H9 (cell line): ENCODE measurements around the gene ATP7B. TPM values are rescaled to one million over a fixed set of nuclear protein-coding genes. Genes with fewer than 3 reads are reported as not detected.

ENCODE experiments used
- DNase-seq: peaks from one replicate; pipeline ENCODE4 v3.0.0-alpha.2; 2017
- H2AFZ ChIP-seq: one replicate; pipeline ENCODE4 v1.6.1; 2013; ENCODE audit warnings: mild to moderate bottlenecking, low read length, control low read depth, moderate library complexity
- H2AK5ac ChIP-seq: 2 replicates; pipeline ENCODE4 v1.6.1; 2013; ENCODE audit warnings: low read length, control low read depth, mixed read lengths; ENCODE audit not compliant: insufficient read length
- H2BK120ac ChIP-seq: one replicate; pipeline ENCODE4 v1.6.1; 2013; ENCODE audit warnings: low read depth, mild to moderate bottlenecking, low read length, control low read depth, inconsistent platforms; ENCODE audit not compliant: poor library complexity, severe bottlenecking
- H2BK12ac ChIP-seq: 2 replicates; pipeline ENCODE4 v1.6.1; 2013; ENCODE audit warnings: low read length, control low read depth, mixed read lengths, low read depth; ENCODE audit not compliant: insufficient read length
- H2BK15ac ChIP-seq: 2 replicates; pipeline ENCODE4 v1.6.1; 2013; ENCODE audit warnings: low read depth, low read length, control low read depth
- H2BK20ac ChIP-seq: one replicate; pipeline ENCODE4 v1.6.1; 2013; ENCODE audit warnings: low read depth, mild to moderate bottlenecking, low read length, control low read depth, inconsistent platforms; ENCODE audit not compliant: poor library complexity, severe bottlenecking
- H2BK5ac ChIP-seq: 2 replicates; pipeline ENCODE4 v1.6.1; 2013; ENCODE audit warnings: low read length, control low read depth, mixed read lengths; ENCODE audit not compliant: insufficient read length
- H3K14ac ChIP-seq: 2 replicates; pipeline ENCODE4 v1.6.1; 2013; ENCODE audit warnings: low read length, control low read depth; ENCODE audit not compliant: insufficient read depth
- H3K18ac ChIP-seq: 2 replicates; pipeline ENCODE4 v1.6.1; 2013; ENCODE audit warnings: low read depth, mild to moderate bottlenecking, mixed read lengths, low read length, control low read depth; ENCODE audit not compliant: insufficient read length
- H3K23ac ChIP-seq: 2 replicates; pipeline ENCODE4 v1.6.1; 2013; ENCODE audit warnings: low read length, control low read depth, mixed read lengths, low read depth; ENCODE audit not compliant: insufficient read length
- H3K23me2 ChIP-seq: 2 replicates; pipeline ENCODE4 v1.6.1; 2013; ENCODE audit warnings: low read depth, mild to moderate bottlenecking, mixed read lengths, low read length, control low read depth; ENCODE audit not compliant: insufficient read length, poor library complexity, severe bottlenecking
- H3K27ac ChIP-seq: 2 replicates; pipeline ENCODE4 v1.5.1; 2013; ENCODE audit warnings: low read length, control low read depth, mixed read lengths, low read depth; ENCODE audit not compliant: insufficient read length
- H3K27me3 ChIP-seq: 2 replicates; pipeline ENCODE4 v1.6.1; 2013; ENCODE audit warnings: low read length, control low read depth, inconsistent platforms; ENCODE audit not compliant: insufficient read depth
- H3K4ac ChIP-seq: 2 replicates; pipeline ENCODE4 v1.6.1; 2013; ENCODE audit warnings: low read depth, mild to moderate bottlenecking, control low read depth, inconsistent platforms, low read length, moderate library complexity
- H3K4me1 ChIP-seq: 2 replicates; pipeline ENCODE4 v1.6.1; 2013; ENCODE audit warnings: low read length, control low read depth, inconsistent platforms; ENCODE audit not compliant: insufficient read depth
- H3K4me2 ChIP-seq: 2 replicates; pipeline ENCODE4 v1.6.1; 2013; ENCODE audit warnings: low read length, control low read depth, mixed read lengths; ENCODE audit not compliant: insufficient read length, insufficient read depth
- H3K56ac ChIP-seq: 2 replicates; pipeline ENCODE4 v1.6.1; 2013; ENCODE audit warnings: low read depth, mild to moderate bottlenecking, mixed read lengths, low read length, control low read depth; ENCODE audit not compliant: insufficient read length
- H3K79me1 ChIP-seq: 2 replicates; pipeline ENCODE4 v1.6.1; 2013; ENCODE audit warnings: low read depth, mild to moderate bottlenecking, moderate library complexity, low read length, control low read depth, inconsistent platforms; ENCODE audit not compliant: insufficient read depth, poor library complexity, severe bottlenecking
- H3K79me2 ChIP-seq: 2 replicates; pipeline ENCODE4 v1.6.1; 2013; ENCODE audit warnings: low read length, control low read depth, inconsistent platforms; ENCODE audit not compliant: insufficient read depth
- H3K9ac ChIP-seq: 2 replicates; pipeline ENCODE4 v1.6.1; 2013; ENCODE audit warnings: low read length, control low read depth, mixed read lengths; ENCODE audit not compliant: insufficient read length; ENCODE audit errors: extremely low read depth
- H3K9me3 ChIP-seq: one replicate; pipeline ENCODE4 v1.6.1; 2013; ENCODE audit warnings: low read depth, low read length, inconsistent platforms; ENCODE audit not compliant: control insufficient read depth
- H3T11ph ChIP-seq: one replicate; pipeline ENCODE4 v1.6.1; 2013; ENCODE audit warnings: mild to moderate bottlenecking, low read length, control low read depth, inconsistent platforms
- H4K20me1 ChIP-seq: one replicate; pipeline ENCODE4 v1.6.1; 2013; ENCODE audit not compliant: control insufficient read depth, insufficient read length, insufficient read depth
- H4K5ac ChIP-seq: 2 replicates; pipeline ENCODE4 v1.6.1; 2013; ENCODE audit warnings: low read depth, mild to moderate bottlenecking, mixed read lengths, low read length, control low read depth; ENCODE audit not compliant: insufficient read length
- H4K8ac ChIP-seq: replicated peaks from 2 replicates; pipeline ENCODE4 v1.6.1; 2013; ENCODE audit warnings: low read length, control low read depth, mixed read lengths, low read depth; ENCODE audit not compliant: insufficient read length
- H4K91ac ChIP-seq: 2 replicates; pipeline ENCODE4 v1.6.1; 2013; ENCODE audit warnings: low read depth, mild to moderate bottlenecking, moderate library complexity, mixed read lengths, low read length, control low read depth; ENCODE audit not compliant: insufficient read length
- H3K27ac Mint-ChIP-seq, 3 experiments: 2 replicates in 2 of 3; 3 replicates in 1 of 3; pipeline ENCODE4 v1.8.0; 2020 to 2021; ENCODE audit warnings: mixed read lengths in 3 of 3, mild to moderate bottlenecking in 1 of 3, moderate library complexity in 1 of 3
- H3K27me3 Mint-ChIP-seq: 2 replicates; pipeline ENCODE4 v1.8.0; 2021; ENCODE audit warnings: low read depth, mild to moderate bottlenecking, moderate library complexity, mixed read lengths
- H3K36me3 Mint-ChIP-seq, 3 experiments: 2 replicates in 2 of 3; 3 replicates in 1 of 3; pipeline ENCODE4 v1.8.0; 2020 to 2021; ENCODE audit warnings: low read depth in 3 of 3, mixed read lengths in 3 of 3; ENCODE audit not compliant: insufficient read depth in 1 of 3
- H3K4me1 Mint-ChIP-seq, 2 experiments: 2 replicates each; pipeline ENCODE4 v1.8.0; 2020; ENCODE audit warnings: mixed read lengths in 2 of 2
- H3K4me3 Mint-ChIP-seq, 2 experiments: 2 replicates in 1 of 2; 3 replicates in 1 of 2; pipeline ENCODE4 v1.8.0; 2020 to 2021; ENCODE audit warnings: mild to moderate bottlenecking in 2 of 2, mixed read lengths in 2 of 2, moderate library complexity in 1 of 2
- H3K9me3 Mint-ChIP-seq, 2 experiments: 2 replicates in 1 of 2; 3 replicates in 1 of 2; pipeline ENCODE4 v1.8.0; 2020; ENCODE audit warnings: mild to moderate bottlenecking in 2 of 2, mixed read lengths in 2 of 2, moderate library complexity in 1 of 2
- WGBS: extraction: QIAGEN DNeasy Blood & Tissue Kit; methylation state at CpG from one replicate; pipeline ENCODE4 v1.1.7; 2013; ENCODE audit warnings: missing lambda C conversion rate, low lambda C conversion rate, mixed read lengths; ENCODE audit not compliant: insufficient read length; ENCODE audit errors: extremely low coverage; 5-methylcytosine and 5-hydroxymethylcytosine counted together
- total RNA-seq: library from RNA; stranded (reverse); gene quantifications from 2 replicates; pipeline ENCODE4 v1.2.1, GENCODE V29; 2021
- TF ChIP-seq, protein P1 (sequence below): fragments of 200-600 bp; sonication (generic); conservative IDR thresholded peaks from 3 replicates; pipeline ENCODE4 v1.8.0; 2021; ENCODE audit warnings: antibody characterized with exemption, mild to moderate bottlenecking

Gene ATP7B
- total RNA-seq, 1 experiment from 2014 or later = 5.8 TPM

DNA sequence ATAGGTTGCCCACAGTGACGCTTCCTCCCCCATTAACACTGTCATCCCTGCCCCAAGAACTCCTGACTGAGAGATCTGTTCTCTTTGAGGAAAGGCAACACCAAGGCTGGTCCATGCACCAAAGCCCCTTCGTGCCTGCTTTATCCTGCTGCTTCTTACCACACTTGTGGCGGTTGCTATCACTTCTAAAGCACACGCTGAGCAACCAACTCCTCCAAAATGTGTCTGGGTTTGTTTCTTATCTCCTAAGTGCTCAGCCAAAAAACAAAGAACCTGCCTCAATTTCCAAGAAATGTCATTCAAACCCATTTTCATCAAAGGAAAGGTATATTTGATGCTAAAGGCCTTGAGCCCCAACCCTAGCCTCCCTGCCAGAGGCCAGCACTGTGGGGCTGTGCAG, 14.6 kb downstream of the ATP7B start:
- DNase-seq = no peak
- H3K36me3 Mint-ChIP-seq = no peaks in the 10 kb centered on the region; a peak in 1 of 7 replicates

More for the DNA sequence above, 14.6 kb downstream of the ATP7B start:
- no peak overlapping the region for H3K4me2 ChIP-seq
- peaks cover 1% of the 10 kb centered on the region; the same call in 1 of the 2 replicates for H3K27me3 Mint-ChIP-seq
- H3K9me3 Mint-ChIP-seq = no peaks in the 10 kb centered on the region
- H3K14ac ChIP-seq = no peak overlapping the region
- H2BK20ac ChIP-seq = no peak overlapping the region
- no peak overlapping the region for H2AK5ac ChIP-seq
- H3K27me3 ChIP-seq = no peaks in the 10 kb centered on the region
- H3K56ac ChIP-seq = no peak overlapping the region
- H3K4me1 Mint-ChIP-seq = peaks cover 52 to 59% of the 10 kb centered on the region in 2 experiments
- H2BK12ac ChIP-seq = no peak overlapping the region
- H4K5ac ChIP-seq = no peak overlapping the region
- no peaks in the 10 kb centered on the region for H3K23me2 ChIP-seq
- no peak overlapping the region for H2BK120ac ChIP-seq
- no peaks in the 10 kb centered on the region for H3K79me2 ChIP-seq
- no peak overlapping the region for H4K8ac ChIP-seq
- H3K18ac ChIP-seq = no peak overlapping the region
- no peak overlapping the region for H3K27ac ChIP-seq
- H4K91ac ChIP-seq = no peak overlapping the region
- no peak overlapping the region for H3T11ph ChIP-seq
- H2BK15ac ChIP-seq = no peak overlapping the region
- H2AFZ ChIP-seq = no peak overlapping the region
- H4K20me1 ChIP-seq = no peaks in the 10 kb centered on the region
- WGBS = no CpG with 5 or more reads among the region's 4 CpGs
- H3K79me1 ChIP-seq = no peaks in the 10 kb centered on the region
- H2BK5ac ChIP-seq = no peak overlapping the region
- H3K9ac ChIP-seq = no peak overlapping the region
- H3K4me1 ChIP-seq = peaks cover 8% of the 10 kb centered on the region; the same call in 1 of the 2 replicates
- H3K9me3 ChIP-seq = no peaks in the 10 kb centered on the region
- no peak overlapping the region for H3K27ac Mint-ChIP-seq
- H3K4me3 Mint-ChIP-seq = no peak overlapping the region
- H3K4ac ChIP-seq = no peak overlapping the region
- TF ChIP-seq, protein P1, sequence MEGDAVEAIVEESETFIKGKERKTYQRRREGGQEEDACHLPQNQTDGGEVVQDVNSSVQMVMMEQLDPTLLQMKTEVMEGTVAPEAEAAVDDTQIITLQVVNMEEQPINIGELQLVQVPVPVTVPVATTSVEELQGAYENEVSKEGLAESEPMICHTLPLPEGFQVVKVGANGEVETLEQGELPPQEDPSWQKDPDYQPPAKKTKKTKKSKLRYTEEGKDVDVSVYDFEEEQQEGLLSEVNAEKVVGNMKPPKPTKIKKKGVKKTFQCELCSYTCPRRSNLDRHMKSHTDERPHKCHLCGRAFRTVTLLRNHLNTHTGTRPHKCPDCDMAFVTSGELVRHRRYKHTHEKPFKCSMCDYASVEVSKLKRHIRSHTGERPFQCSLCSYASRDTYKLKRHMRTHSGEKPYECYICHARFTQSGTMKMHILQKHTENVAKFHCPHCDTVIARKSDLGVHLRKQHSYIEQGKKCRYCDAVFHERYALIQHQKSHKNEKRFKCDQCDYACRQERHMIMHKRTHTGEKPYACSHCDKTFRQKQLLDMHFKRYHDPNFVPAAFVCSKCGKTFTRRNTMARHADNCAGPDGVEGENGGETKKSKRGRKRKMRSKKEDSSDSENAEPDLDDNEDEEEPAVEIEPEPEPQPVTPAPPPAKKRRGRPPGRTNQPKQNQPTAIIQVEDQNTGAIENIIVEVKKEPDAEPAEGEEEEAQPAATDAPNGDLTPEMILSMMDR = no peak
- no peak overlapping the region for H3K23ac ChIP-seq
